Panc1 (cell line): ENCODE measurements around the gene CAV3.

Source experiments
- CTCF ChIP-seq: fragments of 450-650 bp; IDR thresholded peaks from 2 replicates; pipeline ENCODE4 v1.5.1; 2017; ENCODE audit warnings: mild to moderate bottlenecking
- POLR2AphosphoS5 ChIP-seq: IDR thresholded peaks from 2 replicates; pipeline ENCODE4 v1.6.1; 2012; ENCODE audit warnings: mild to moderate bottlenecking, low read depth, low read length, moderate library complexity
- SIN3A ChIP-seq: IDR thresholded peaks from 2 replicates; pipeline ENCODE4 v1.6.1; 2012; ENCODE audit warnings: low read depth, mild to moderate bottlenecking, low read length, moderate library complexity, borderline replicate concordance; ENCODE audit not compliant: insufficient read depth
- TF ChIP-seq, protein P1 (sequence below), 2 experiments: IDR thresholded peaks; 2 replicates each; pipeline ENCODE4 v1.6.1; 2011 to 2012; ENCODE audit warnings: low read depth in 2 of 2, control low read depth in 1 of 2, low read length in 1 of 2, mild to moderate bottlenecking in 1 of 2, moderate library complexity in 1 of 2; ENCODE audit not compliant: insufficient read depth in 1 of 2

- TF ChIP-seq, protein P1, sequence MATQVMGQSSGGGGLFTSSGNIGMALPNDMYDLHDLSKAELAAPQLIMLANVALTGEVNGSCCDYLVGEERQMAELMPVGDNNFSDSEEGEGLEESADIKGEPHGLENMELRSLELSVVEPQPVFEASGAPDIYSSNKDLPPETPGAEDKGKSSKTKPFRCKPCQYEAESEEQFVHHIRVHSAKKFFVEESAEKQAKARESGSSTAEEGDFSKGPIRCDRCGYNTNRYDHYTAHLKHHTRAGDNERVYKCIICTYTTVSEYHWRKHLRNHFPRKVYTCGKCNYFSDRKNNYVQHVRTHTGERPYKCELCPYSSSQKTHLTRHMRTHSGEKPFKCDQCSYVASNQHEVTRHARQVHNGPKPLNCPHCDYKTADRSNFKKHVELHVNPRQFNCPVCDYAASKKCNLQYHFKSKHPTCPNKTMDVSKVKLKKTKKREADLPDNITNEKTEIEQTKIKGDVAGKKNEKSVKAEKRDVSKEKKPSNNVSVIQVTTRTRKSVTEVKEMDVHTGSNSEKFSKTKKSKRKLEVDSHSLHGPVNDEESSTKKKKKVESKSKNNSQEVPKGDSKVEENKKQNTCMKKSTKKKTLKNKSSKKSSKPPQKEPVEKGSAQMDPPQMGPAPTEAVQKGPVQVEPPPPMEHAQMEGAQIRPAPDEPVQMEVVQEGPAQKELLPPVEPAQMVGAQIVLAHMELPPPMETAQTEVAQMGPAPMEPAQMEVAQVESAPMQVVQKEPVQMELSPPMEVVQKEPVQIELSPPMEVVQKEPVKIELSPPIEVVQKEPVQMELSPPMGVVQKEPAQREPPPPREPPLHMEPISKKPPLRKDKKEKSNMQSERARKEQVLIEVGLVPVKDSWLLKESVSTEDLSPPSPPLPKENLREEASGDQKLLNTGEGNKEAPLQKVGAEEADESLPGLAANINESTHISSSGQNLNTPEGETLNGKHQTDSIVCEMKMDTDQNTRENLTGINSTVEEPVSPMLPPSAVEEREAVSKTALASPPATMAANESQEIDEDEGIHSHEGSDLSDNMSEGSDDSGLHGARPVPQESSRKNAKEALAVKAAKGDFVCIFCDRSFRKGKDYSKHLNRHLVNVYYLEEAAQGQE (IDR thresholded peaks at IDR 0.05; ENCODE audit: insufficient read depth in 1 of 2, low read depth in 2 of 2, low read length in 1 of 2) = no peak
- no peak for TF ChIP-seq CTCF
- TF ChIP-seq SIN3A = no peak
- TF ChIP-seq POLR2AphosphoS5 = no peak
Measured at GRCh38 chr3:8776406-8776805, 42.8 kb downstream of the CAV3 start.
